Stimulated activated CD8-positive, alpha-beta memory T cell treated with anti-CD3 and anti-CD28 coated beads, Interleukin-7, amount 100 ng/mL, for 1 hour (primary cell): ENCODE results near the gene MSRB1.

ENCODE experiments used
- DNase-seq, 2 donors: peaks; one replicate each; pipeline ENCODE4 v3.0.0-alpha.2; 2020; ENCODE audit warnings: low read depth in 2 of 2

The MSRB1 gene

DNA sequence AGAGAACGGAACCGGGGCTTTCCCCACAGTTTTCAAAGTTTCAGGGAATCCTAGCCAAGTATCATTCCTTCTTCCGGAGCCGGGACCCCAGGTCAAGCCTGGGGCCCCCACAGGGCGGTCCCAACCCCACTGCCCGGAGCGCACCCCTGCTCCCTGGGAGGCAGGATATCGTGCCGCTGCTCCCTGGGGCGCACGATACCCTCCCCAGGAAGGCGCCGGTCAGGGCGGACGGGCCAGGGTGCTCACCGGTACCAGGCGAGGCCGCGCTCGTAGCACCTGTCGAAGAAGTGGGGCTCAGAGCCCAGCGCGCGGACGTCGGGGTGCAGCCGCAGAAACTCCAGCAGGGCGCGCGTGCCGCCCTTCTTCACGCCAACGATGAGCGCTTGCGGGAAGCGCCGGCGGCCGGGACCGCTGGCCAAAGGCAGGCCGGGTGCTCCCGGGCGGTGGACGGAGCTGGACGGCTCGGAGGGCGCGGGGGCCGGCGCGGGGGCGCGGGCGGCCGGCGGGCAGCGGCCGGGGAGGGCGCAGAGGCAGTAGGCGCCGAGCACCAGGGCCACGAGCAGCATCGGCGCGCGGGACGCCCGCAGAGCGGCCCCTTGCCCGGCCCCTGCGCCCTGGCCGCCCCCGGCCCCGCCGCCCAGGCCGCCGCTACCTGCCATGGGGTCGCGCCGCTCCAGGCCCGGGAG, 25.2 kb downstream of the MSRB1 start:
- no peak for DNase-seq

DNA sequence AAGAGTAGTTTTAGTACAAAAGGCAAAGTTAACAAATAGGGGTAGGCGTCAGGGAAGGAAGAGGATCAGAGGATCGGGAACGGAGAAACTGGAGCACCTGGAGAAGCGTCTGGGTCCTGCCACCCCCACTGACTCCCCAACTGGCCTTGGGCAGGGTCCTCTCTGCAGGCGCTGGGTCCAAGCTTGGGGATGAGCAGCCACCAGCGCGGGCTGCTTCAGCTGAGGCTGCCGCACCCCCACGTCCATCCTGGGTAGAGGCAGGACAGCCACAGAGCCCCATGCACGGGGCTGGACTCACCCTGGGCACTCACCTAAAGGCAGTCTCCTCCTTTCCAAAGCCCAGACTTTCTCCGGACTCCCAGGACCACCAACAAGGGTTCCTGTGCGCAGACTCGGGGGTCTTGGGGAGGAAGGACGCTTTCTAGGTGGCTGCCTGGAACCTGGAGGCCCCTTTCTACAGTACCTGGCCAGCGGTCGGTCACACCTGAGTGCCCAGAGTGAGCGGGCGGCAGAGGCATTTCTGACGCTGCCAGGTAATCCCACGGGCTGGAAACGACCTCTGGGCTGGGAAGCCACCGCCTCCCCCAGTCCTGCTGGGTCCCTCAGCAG, 25.8 kb downstream of the MSRB1 start:
- DNase-seq = no peak

DNA sequence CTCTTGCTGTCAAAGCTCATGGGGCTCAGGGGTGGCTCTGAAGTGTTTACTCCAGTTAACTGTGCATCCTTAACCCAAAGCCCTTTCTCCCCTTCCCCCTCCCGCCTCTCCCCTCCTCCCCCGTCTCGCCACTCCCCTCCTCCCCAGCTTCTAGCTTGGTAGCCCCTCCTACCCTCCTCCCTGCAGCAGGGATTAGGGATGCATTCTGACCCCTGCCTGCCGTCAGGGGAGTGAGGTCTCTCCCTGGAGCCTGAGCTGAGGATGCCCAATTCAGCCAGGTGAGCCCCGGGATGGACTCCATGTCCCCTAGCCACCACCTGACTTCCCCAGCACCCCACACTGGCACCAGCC, 26.4 kb downstream of the MSRB1 start:
- DNase-seq = no peak

DNA sequence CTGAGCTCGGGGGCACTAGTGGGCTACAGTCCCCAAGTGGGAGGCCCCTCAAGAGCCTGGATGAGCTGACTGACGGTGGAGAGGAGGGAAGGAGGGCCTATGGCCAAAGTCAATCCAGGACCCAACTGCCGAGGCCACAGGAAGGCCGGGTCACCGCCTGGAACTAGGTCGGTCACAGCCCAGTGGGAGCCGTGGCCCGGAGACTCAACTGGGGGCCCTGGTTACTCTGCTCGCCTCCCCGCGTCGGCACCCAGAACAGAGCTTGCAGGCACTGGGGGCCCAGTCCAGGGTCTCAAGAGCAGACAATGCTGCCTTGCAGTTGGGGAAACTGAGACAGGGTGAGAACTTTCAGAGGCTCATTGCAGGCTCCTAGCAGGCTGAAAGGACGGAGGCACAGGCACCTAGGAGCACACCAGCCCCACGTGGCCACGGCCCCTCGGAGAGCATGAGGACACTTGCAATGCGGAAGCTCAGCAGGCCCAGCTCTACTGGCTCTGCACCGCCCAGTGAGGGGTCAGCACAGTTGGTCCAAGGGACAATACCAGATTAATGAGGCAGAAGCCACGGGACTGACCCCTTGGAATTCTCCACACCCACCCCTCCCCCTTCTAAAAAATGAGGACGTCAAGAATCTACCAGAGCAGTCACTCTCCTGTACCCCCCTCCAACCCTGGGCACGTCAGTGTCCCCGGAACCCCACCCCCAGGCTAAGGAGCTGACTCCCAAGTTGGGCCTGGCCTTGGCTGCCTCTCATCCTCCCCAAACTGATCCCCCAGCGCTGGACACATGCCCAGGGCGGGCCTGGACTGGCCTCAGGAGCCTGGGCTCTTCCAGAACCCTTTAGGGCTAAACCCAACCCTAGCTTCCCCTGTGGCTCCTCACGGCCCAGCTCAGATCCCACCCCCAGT, 27.0 kb downstream of the MSRB1 start:
- DNase-seq = no peak

DNA sequence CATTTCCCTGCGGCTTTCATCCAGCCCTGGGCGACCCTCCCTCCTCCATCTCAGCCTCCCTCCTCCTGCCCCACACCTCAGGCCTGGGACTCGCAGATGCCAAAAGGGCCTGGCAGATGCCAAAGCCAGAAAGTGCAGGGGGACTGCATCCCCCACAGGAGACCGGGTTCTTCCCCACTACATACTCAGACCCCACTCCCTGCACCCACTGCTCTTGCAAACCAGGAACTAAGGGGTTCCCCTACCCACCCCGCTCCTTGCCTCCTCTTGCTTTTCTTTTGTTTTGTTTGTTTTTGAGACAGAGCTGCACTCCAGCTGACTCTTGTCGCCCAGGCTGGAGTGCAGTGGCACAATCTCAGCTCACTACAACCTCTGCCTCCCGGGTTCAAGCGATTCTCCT, 28.0 kb downstream of the MSRB1 start:
- DNase-seq = no peak

DNA sequence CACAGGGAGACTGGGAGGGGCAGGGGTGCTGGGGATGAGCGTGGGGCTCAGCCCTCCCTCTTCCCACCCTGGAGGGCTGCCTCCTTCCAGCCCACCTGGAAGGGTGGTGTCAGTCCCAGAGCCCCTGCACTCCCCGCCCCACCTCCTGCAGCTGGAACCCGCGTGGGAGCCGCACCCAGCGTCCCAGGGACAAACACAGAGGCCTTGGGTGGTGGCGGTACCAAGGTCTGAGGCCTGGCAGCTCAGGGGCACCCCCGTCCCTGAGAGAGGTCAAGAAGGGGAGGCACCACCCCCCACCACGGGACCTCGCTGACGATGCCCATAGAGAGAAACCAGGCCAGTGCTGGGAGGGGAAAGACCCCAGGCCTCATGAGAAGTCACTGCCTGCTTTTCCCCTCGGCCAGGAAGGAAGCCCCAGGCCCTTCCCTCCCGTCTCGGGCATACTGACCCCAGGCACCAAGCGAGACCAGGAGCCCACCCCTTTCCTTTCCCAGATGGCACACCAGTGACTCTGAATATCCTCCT, 28.9 kb downstream of the MSRB1 start:
- no peak for DNase-seq

DNA sequence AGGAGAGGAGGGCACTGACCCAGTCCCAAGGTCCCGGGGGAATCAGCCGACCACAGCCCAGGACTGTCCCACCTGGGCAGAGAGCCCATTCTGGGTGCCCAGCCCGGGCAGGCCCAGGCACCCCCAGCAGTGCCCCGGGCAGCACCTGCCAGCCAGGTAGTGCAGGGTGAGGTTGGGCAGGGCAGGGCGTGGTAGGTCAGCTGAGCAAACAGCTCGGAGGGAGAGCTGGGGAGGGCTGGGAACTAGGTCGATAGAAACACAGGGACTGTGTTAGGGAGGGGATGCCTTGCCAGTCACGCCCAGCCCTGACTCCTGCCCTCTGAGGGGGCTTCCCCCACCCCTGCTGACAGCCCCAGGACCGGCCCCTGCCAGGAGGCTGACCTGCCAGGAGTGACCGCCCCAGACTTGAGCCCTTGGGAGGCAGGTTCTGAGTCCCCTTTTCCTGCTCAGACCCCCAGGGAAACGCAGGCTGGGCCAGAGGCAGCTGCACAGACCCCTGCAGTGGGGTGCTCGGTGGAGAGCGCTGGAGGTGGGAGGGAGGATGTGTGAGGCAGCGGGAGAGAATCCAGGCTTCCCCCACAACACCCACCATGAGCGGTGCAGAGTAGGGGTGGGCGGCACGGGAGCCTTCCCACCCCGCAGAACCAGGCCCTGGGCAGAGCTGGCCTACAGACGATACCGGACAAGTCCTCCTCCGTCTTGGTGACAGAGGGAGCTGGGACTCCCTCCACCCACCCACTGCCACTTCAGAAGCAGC, 29.5 kb downstream of the MSRB1 start:
- no peak for DNase-seq

DNA sequence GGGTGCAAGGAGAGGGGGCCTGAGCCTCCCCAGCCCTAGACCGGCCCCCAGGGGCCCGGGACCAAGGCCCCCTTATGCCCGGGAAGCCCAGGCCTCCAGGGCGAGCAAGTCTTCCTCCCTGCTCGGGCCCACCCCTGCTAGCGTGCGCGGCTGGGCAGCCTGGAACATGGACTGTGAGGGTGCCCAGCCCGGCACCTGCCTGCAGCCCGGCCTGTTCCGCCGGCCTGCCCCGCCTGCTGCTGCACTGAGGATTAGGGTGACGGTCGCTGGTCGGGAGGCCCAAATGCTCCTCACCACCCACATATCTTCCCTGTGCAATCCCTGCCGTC, 30.8 kb downstream of the MSRB1 start:
- no peak for DNase-seq

DNA sequence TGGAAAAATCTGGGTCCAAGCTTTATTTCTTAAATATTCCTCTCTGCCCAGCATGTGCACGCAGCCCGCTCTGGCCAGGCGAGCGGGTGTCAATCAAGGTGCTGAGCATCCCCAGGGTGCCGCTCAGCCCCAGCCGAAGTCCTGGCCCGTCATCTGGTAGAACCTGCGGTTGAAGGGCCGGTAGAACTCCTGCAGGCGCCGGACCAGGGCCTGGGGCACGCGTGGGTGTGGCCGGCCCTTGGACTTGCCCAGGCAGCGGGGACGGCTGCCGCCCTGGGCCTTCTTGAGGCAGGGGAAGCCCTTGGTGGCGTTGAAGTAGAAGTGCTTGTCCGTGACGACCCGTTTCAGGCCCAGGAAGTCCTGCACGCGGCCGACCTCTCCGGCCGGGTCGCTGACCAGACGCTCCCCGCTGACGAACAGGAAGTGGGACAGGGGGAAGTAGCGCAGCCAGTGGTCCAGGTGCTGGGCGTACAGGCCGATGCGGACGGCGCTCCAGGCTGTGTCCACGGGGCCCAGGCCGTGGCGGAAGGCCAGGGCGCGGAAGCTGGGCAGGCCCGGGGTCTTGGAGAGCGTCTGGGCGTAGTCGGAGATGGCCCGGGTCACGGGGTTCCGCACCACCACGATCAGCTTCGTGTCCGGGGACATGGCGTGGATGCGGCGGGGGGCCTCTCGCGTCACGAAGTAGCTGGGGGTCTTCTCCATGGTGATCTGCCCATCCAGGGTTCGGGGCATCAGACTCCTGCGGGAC, 31.4 kb downstream of the MSRB1 start:
- no peak for DNase-seq

DNA sequence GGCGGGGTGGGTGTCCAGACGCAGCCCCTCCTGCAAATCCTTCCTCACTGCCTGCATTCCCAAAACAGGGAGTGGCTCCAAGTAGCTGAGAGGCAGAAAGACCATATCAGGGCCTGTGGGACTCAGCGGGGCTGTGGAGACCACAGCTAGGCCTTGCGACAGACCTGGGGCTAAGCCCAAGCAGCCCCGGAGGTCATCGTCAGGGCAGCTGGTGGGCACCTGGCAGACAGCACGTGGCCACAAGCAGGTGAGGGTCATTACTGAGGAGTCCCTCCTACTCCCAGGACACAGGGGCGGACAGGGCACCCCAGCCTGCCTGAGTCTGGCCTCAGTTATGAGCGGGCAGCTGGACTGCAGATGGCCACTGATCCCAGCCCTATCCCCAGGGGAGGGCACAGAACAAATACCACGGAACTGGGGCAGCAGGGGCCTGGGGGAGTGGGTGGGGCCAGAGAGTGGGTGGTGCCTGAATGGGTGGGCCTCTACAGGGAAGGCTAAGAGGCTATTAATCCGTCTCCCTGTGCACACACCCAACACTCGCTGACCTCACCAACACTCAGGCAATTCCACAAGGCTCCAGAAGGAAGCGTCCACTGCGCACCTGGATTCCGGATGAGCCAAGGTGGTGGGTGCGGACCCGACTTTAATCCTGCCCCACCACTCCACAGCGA, 33.3 kb downstream of the MSRB1 start:
- no peak for DNase-seq

DNA sequence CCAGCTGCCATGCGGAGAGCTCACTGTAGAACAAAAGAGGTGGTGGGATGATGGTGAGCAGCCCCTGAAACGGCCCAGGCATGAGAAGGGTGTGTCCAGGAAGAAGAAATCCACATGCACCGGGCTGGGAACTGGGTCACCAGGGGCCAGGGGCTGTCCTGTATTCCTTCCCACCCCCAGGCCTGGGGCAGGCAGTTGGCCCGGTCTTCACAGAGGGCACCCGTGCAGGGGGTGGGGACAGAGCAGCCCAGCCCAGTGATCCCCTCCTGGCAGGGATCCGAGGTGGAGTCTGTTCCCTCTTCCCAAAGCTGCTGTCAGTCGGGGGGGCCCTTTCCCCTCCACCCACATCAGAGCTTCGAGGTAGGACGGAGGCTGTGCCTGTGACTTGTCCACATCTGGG, 34.0 kb downstream of the MSRB1 start:
- DNase-seq = no peak

DNA sequence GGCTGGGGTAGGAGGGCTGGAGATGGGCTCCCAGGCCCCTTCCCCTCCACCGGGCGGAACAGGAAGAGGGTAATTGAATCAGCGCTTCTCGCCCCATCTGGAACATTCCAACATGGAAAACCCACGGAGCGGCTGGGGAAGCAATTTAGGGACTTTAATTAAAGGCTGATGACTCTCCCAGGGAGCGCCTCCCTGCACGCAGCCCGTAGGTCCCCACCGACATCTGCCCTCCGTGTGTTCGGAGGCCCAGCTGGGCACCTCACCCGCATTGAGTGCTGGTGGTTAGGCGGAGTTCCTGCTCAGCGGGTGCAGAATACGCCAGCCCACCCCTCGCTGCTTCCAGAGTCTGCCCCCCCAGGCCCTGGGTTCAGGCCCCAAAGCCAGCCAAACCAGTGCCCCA, 34.8 kb downstream of the MSRB1 start:
- DNase-seq = no peak

DNA sequence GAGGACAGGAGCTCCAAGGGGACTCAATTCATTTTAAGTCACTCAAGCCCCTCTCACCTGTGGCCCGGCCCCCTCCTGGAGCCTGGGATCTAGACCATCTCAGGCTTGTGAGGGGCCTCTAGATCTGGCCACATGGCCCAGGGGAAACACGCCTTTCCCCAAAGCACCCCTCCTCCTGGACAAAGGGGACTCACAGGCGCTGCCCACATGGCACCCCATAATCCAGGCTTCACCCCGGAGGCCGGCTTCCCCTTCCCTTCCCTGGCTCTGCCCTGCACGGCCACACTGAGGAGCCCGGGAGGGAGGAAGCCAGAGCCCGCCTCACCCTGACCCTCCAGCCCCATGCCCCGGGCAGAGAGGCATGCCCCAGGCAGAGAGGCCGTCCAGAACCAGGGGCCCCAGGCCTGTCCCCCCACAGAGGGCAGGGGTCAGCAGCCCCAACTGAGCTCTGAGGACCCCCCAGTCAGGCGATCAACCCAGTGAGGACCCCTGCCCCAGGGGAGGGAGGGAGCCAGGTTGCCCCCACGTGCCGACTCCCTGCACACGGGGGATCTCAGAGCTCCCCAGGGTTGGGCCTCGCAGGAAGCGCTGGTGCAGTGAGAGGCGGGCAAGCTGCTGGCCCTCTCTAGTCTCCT, 35.7 kb downstream of the MSRB1 start:
- no peak for DNase-seq

DNA sequence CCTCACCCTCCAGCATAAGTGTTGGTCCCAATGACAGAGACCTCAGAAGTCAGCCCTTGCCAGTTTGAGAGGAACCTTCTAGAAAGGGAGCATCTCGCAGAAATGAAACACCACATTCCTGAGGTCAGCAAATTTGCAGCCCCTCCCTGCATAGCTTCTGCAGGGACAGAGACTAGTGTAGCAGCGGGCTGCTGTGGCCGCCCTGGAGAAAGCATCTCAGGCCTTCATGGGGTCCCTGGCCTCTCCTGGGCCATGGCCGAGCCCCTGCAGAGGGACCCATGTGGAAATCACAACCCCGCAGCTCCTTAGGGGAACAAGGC, 36.2 kb downstream of the MSRB1 start:
- no peak for DNase-seq

DNA sequence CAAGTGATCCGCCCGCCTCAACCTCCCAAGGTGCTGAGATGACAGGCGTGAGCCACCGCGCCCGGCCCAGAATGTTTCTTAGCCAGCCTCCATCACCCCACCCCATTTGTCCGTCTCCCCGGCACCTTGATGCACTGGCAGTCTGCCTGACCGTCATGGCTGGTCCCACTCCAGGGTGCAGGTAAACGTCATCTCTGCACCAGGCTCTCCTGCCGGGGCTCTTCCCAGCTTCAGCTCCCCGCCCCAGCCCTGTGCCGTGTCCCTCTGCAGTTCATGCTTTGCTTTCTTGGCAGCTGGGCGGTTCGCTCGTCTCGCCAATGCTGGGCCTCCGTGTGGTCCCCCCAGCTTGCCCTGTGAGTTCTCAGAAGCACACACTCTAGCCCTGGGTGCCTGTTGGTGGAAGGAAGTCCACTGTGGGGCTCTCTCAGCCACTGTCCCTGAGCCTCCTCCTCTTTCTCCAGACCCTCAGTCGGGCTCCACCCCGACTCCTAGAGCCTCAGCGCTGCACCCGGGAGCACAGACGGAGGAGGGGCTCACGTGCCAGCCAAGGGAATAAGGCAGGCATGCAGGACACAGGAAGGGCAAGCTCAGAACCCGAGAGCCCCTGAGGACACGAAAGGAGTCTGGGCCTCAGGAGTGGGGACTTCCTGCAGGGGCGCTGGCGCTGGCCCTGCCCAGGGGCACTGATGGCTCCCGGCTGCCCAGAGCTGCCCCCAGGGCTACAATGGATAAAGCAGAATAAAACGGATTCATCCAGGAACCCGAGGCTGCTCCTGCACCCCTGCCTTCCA, 36.7 kb downstream of the MSRB1 start:
- DNase-seq = no peak

DNA sequence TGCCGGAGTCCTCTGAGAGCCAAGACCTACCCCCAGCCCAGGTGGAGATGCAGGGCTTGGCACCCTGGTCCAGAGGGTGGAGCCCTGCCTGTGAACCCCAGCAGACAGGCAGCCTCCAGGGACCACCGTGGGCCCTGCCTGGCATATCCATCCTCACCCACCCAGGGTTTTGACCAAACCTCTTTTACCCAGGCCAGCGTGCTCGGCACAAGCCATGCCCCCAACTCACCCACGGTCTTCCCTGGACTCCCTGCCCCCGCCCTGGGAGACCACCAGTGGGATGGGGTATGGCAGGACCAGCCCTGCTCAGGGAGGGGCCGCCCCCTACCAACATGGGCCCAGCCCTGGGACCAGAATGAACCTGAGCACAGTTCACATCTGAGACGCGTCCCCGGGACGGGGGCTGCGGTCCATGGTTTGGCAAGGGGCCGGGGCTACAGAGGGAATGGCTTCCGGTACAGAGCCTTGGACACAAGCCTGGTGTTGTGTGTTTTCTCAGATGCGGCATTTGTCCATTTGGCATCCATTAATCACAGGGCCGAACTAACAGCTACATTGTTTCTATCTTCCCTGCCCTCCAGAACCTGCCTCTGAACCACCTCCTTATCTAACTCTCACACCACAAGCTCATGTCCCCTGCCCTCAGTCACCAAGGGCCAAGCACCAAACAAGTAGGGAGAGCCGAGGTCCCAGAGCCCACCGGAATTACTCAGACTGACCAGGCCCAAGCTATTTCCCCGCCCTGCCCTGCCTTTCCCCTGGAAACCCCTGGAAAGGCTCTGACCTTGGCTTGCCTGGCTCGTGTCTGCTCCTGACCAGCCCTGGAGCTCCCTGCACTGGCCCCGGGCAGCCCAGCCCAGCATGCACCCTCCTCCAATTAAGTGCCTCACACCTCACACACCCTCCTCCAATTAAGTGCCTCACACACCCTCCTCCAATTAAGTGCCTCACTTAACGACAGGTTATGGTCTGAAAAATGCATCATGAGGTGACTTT, 38.9 kb downstream of the MSRB1 start:
- DNase-seq = no peak

DNA sequence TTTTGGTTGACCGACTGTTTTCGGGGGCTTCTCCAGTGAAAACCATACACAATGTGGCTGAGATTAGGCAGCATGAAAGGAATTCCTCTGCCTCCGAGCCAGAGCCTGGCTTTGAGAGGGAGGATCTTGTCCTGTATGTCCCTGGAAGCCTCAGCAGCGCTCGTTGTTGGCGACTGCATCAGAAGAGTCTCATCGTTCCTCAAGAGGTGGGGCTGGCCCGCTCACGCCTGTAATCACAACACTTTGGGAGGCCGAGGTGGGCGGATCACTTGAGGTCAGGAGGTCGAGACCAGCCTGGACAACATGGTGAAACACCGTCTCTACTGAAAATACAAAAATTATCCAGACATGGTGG, 39.8 kb downstream of the MSRB1 start:
- DNase-seq = no peak

DNA sequence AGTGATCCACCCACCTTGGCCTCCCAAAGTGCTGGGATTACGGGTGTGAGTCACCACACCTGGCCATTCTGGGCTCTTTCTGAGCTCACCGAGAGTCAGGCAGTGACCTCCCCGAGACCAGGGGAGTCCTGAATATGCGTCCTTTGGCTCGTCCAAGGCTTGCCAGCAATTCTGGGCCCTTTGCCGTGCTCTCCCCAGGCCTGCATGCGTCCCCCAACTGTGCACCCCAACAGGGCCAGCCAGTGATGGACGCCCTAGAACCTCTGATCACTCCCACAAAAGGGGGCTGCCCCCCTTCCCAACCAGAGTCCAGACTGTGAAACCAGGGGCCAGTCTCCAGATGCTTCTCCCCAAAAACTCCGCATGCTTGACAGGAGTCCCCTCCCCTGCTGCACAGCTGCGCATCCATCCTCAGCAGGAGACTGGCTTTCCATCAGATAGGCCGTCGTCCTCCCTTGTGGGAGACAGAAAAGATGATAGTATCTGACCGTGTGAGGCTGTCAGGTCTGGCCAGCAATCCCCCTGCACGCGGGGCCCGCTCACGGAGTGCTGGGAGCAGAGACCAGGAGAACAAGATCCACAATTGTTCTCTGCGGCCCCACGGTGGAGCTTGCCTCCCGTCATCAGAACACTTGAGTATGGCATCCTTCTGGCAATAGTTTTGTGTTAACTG, 40.3 kb downstream of the MSRB1 start:
- no peak for DNase-seq
